HG03095 (cell line): Measurements from ENCODE around the gene GORAB.
A peak's percentile ranks its signal among the peaks of the same experiment; 100 is the strongest.

Source experiments
- ATAC-seq: cut with Tn5 transposase; IDR thresholded peaks from one replicate; pipeline ENCODE4 v1.9.1; 2021; ENCODE audit warnings: moderate library complexity; ENCODE audit not compliant: unreplicated experiment

Gene GORAB

DNA sequence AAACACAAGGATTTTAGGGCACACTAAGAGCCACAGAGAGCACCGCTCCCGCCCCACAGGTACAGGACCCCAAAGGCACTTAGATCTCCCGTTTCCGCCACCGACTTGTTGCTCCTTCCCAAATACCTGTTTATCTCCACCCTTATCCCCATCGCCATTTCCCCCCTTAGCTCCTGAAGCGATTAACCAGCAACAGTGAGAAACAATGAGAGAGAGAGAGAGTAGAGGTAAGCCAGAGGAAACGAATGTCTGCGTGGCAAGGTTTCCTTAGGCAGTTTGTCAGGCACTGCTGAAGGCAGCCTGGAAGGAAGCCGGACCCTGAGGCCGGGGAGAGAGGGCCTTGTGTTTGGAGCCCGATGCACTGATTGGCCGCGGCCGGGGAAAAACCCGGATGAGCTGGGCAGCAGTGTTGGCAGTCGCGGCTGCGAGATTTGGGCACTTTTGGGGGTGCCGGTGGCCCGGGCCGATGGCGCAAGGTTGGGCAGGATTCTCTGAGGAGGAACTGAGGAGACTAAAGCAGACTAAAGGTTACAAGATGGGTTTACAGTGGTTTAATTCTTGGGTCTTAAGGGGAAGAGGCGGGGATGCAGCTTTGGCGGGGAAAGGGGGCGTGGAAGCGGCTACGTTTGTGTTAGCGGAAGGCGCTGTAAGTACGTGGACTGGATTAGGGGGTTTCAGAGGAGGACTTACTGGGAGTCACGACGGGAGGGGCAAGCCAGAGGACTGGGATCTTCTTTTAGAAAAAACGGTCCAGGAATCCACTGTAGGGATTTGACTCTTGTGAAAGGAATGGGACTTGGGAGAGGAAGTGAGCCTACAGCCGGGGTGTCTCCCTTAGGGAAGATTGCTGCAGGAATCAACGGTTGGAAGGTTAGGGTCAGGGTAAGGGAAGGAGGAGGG lies at the start of gene GORAB:
GORAB (plus strand) TSS at position 409 of the 900 bp plus-strand sequence; CDS start at position 467, 58 bp downstream.
- peak; percentile 98 for ATAC-seq

GRCh38 chr1:170483051-170483450 lies 48.9 kb upstream of the GORAB start:
- ATAC-seq, result no peak

DNA sequence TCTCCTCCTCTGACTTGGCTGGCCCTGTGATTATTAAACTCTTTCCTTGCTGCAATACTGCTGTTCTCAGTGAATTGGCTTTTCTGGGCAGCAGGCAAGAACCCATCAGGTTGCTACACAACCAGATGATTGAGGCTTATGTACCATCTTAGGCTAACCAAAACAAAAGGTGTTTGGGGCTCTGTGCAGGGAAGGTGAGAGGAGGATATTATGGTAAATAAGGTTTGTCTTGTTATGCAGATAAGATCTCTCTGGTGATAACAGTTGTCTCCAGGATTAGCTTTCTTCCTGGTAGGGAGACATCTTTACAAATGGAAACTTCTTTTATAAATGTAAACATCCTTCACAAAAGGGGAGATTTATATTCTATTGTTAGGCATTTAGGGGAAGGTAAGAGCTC lies 44.5 kb upstream of the GORAB start:
- ATAC-seq, result no peak

DNA sequence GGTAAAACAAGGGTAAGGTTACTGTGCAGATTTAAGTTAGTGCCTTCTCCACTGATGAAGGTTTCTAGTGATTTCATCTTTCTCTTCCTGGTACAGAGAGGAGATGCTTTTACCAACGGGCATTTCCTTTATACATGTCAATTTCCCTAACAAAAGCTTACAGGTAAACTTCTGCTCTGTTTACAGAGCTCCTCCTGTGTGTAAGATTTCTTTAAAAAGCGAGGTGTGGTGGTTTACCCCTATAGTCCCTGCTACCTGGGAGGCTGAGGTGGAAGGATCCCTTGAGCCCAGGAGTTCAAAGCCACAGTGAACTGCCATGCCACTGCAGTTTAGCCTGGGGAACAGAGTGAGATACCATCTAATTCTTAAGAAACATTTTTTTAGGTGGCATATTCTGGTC lies 40.7 kb upstream of the GORAB start:
- ATAC-seq, result no peak

- ATAC-seq, result no peak
Observed at GRCh38 chr1:170494369-170494768, 37.6 kb upstream of the GORAB start.

DNA sequence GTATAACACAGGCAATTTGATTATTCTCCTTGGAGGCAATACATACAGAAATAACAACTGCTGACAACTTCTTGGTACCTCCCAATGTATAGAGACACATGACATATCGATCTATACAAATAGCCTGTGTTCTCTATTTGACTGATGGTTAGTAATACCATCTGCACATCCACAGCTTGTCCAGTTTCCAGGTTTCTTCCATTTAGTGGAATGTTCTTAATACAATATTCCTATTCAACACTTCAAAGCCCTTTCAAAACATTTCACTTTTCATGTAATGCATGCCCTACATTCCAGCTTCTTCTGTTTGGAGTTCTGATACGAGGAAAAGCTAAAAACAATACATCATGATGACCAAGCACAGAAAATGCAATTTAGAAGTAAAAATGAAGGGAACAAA lies 37.0 kb upstream of the GORAB start:
- ATAC-seq, result no peak

DNA sequence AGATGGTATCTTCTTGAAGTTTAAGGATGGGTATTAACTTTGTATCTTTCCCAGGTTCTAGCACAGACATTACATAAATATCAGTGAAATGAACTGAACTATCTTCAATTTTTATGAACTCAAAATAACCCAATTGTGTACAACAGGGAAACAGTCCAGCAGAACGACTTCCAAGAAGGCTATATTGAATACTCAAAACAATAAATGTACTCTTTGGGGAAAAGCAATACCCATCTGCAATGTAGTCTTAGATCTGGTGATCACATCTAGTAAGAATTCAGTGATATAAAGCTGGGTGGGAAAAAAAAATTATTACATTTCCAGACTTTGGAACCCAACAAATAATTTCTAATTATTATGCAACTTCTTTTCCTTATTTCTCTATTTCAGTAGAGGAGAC lies 33.1 kb upstream of the GORAB start:
- ATAC-seq, result no peak

DNA sequence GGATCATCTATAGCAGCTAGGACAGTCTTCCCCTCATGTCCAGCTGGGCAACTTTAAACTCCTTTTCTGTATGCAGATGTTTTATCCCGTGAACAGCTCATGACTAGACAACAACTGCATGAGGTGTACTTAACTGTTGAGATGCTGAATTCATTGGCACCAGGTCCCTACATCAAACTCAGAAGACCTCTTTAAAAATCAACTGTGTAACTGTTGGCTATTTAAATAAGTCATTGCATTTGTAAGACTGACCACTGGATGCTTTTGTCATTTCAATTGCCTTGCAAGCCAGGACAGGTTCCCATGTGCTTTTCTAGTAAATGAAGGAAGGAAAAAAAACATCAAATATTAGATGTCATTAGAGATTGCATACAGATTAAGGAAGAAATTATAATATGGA lies 28.3 kb upstream of the GORAB start:
- ATAC-seq, result no peak

DNA sequence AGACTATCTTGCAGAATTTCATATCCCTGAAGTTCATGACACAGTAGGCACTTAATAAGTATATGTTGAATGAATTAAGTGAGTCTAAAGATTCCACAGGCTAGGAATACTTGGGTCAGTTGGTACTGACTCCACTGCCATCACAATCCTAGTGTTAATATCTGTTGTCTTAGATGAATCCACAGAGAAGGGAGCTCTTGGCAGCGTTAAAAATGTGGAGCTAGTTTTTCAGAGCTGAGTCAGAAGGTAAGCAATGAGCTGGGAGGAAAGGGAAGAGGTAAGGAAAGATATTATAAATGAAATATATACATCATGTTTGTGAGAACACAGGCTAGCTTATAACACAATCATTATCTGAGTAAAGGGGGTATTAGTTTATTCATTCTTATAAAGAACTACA lies 21.8 kb upstream of the GORAB start:
- ATAC-seq, result no peak

DNA sequence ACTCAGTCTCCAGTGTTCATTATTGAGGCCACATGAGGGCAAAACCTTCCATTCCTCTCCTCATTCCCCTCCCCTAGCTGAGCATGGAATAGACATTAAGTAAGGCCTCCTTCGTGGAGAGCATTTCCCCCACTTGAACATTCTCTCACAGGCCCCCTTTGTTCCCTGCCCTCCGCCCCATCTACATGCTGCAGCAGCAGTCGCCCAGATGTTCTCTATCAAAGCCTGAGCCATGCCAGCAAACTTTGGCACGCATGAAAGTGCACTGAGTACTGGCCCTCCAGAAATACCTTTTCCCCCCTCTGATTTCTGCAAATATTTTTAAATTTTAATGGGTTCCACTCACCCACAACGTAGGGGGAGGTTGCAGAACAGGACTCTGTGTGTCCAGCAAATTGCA lies 20.9 kb upstream of the GORAB start:
- ATAC-seq, result no peak

GRCh38 chr1:170513138-170513537 lies 18.8 kb upstream of the GORAB start:
- ATAC-seq, result no peak

GRCh38 chr1:170518185-170518834 lies 13.7 kb upstream of the GORAB start:
- ATAC-seq, result no peak

GRCh38 chr1:170518965-170519364 lies 13.0 kb upstream of the GORAB start:
- no peak for ATAC-seq

DNA sequence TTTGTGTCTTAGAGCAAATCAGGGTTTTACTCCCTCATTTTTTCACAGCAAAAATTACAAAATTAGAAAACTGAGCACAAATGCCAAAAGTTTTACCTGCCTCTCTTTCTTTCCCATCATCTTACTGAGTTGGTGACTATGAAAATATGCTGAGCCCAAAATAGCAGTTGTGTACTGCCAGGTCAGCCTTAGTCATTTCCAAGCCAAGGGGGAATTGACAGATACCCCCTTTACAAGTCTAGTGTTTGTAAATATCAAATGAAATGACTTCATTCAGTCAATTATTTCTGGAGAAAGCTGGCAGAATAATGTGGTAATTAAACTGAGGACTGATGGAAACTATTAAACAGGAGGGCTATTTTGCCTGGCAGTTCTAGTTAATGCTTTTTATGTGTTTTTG lies 11.4 kb upstream of the GORAB start:
- ATAC-seq, result no peak

- no peak for ATAC-seq
Observed at GRCh38 chr1:170521818-170522217, 10.1 kb upstream of the GORAB start.

GRCh38 chr1:170530972-170531757 lies 801 bp upstream of the GORAB start:
- ATAC-seq, result no peak

DNA sequence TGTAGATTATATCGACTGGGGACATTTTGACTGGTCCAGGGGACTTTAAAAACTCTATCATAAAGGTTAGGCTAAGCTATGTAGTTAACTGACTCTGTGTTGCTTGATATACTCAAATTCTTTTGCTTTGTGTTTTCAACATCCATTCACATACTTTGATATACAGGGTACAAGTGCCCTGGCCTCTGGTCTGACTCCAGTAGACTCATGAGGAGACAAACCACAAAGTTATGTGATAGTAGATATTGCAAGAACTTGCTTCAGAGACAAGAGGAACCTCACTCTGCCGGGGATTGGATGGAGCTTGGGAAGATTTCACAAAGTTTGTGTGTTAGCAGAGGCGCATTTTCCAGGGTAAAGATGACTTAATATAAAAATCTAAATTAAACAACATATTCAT lies 1.3 kb downstream of the GORAB start:
- no peak for ATAC-seq

GRCh38 chr1:170534626-170535147 lies 2.7 kb downstream of the GORAB start:
- ATAC-seq, result no peak

- ATAC-seq, result no peak
Observed at GRCh38 chr1:170535418-170535817, 3.5 kb downstream of the GORAB start.

DNA sequence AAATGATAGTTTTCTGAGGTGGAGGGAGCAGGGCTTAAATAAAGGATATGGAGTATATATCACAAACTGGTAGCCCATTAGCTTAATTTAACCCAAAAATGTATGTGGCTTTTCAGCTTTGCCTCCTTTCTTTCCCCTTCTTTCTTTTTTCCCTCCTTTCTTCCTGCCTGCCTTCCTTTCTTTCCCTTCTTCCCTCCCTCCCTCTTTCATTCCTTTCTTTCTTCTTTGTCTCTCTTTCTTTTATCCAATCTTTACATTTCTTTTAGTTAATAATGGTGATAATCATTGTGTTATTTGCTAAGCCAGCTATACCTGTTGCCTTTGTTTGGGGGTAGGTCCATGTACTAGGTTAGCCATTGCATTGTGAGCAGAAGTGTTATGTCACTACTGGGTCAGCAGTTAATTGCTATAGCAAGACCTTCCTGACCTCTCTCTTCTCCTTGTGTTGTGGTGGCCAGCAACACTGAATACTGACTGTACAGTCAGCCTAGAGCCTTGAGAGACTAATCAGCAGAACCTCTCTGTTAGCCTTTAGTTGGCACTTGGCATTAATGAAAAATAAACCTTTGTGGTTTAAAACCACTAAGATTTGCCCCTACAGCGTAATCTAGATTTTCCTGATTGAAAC lies 5.1 kb downstream of the GORAB start:
- no peak for ATAC-seq
